ENCODE data around the gene DNAH14.
"Not testable (repeated sequence)": the region's sequence is repeated elsewhere in the genome, so short reads cannot be mapped to it uniquely, and the experiment has no call there.

Gene DNAH14

GRCh38 chr1:224929335-224930237 is at the start of gene DNAH14:
Gene DNAH14 (plus strand): TSS chr1:224929675. CDS start chr1:224952703, 23,028 bp downstream.
- peak; percentile 73 for DNase-seq

DNA sequence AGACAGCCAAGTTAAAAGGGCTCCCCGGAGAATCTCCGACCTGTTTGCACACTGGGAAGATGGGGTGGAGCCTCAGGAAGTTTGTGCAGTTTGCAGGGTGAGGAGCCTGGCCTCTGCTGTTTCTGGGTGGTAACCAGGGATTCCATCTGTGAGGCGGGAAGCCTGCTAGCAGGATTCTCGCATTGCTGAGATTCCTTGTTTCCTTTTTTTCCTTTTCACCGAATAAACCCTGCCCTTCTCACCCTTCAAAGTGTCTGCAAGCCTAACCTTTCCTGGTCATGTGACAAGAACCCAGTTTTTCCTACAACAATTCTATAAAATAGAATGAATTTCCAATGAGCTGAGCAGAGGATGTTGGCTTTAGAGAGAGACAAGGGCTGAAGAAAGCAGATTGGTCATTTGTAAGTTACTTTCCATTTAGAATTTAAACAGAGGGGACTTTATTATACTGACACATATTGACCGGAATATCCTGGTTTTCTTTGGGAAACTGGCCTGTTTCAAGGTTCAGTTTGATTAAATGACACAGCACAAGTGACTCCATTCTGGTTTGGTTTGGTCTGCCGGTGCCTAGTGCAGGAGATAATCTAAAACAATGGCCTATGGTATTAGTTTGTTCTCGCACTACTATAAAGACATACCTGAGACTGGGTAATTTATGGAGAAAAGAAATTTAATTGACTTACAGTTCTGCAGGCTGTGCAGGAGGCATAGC is 48.7 kb upstream of the DNAH14 start:
- DNase-seq = no peak

DNA sequence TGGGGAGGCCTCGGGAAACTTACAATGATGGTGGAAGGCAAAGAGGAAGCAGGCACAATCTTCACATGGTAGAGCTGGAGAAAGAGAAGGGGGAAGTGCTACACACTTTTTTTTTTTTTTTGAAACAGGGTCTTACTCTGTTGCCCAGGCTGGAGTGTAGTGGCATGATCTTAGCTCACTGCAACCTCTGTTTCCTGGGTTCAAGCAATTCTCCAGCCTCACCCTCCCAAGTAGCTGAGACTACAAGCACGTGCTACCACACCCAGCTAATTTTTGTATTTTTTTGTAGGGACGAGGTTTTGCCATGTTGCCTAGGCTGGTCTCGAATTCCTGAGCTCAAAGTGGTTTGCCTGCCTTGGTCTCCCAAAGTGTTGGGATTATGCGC is 48.2 kb upstream of the DNAH14 start:
- not testable (repeated sequence) for DNase-seq

- DNase-seq = no peak
These were observed 47.7 kb upstream of the DNAH14 start for GRCh38 chr1:224881762-224882211.

DNA sequence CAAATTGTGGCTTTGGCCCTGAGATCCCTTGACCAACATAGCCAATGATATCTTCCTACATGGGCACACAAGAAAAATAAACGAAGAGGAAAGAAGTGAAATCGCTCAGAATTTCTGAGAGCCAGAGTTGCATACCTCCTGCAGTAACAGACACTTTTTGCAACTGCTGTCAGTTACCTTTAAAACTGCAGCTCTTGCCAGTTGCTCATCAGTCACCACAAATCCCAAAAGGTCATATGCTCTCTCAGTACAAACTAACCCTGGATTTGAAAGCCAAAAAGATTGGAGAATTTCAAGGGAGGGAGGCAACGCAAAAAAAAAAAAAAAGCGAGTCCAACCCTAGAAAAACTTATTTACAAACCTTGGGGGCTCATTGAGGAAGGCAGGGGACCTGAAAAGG is 47.2 kb upstream of the DNAH14 start:
- DNase-seq = no peak

- no peak for DNase-seq
These were observed 46.4 kb upstream of the DNAH14 start for GRCh38 chr1:224883091-224883490.

GRCh38 chr1:224884361-224884801 is 45.1 kb upstream of the DNAH14 start:
- DNase-seq = no peak

DNA sequence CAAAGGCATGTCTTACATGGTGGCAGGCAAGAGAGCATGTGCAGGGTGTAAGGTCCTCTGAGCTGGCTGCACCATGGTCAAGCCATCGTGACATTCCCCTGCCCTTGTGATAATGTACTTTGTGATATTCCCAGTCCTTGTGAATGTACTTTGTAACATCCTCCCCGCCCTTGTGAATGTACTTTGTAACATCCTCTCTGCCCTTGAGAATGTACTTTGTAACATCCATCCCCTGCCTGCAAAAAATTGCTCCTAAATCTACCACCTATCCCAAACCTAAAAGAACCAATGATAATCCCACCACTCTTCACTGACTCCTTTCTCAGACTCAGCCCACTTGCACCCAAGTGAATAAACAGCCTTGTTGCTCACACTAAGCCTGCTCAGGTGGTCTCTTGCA is 44.1 kb upstream of the DNAH14 start:
- not testable (repeated sequence) for DNase-seq

GRCh38 chr1:224894915-224895314 is 34.6 kb upstream of the DNAH14 start:
- DNase-seq = peak; percentile 2

GRCh38 chr1:224896130-224896781 is 33.2 kb upstream of the DNAH14 start:
- DNase-seq = no peak

GRCh38 chr1:224897529-224898327 is 31.7 kb upstream of the DNAH14 start:
- DNase-seq = no peak

DNA sequence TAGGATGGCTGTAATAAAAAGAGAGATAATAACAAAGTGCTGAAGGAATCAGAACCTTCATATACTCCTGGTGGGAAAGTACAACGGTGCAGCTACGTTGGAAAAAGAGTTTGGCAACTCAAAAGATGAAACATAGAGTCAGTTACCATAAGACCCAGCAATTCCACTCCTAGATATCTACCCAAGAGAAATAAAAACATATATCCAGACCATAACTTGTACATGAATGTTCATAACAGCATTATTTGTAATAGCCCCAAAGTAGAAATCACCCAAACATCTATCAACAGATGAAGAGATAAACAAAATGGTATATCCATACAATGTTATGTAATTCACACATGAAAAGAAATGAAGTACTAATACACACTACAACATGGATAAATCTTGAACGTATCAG is 30.5 kb upstream of the DNAH14 start:
- no peak for DNase-seq

- DNase-seq = no peak
These were observed 29.3 kb upstream of the DNAH14 start for GRCh38 chr1:224900062-224900630.

DNA sequence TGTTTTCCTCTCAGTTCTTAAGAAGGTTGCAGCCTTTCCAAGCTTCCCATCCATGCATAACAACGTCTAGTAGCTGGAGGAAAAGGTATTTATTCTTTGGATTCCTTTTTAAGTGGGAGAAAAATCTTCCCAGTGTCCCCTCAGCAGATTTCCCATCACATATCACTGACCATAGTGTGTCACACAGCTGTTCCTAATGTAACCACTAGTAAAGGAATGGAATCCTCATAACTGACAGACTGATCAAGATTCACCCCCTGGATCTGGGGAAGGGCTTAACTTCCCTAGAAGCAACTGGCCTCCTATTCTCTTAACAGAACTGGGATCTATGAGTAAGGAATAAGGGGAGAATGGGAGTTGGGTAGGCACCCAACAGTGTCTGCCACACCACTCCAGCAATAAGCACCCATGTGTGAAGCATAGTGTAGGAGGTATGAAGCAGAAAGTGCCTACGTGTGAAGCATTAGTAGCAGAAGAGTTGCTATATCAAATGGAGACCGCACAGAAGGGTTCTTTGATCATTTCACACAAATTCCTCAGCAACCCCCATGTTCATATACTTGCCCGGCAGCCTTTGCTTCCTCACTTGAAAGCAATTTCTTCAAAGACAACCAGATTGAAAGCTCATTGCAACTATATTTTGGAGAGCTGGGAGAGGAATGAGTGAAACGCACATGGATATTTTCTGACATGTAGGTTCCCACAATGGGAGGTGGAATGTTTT is 28.2 kb upstream of the DNAH14 start:
- DNase-seq = no peak

DNA sequence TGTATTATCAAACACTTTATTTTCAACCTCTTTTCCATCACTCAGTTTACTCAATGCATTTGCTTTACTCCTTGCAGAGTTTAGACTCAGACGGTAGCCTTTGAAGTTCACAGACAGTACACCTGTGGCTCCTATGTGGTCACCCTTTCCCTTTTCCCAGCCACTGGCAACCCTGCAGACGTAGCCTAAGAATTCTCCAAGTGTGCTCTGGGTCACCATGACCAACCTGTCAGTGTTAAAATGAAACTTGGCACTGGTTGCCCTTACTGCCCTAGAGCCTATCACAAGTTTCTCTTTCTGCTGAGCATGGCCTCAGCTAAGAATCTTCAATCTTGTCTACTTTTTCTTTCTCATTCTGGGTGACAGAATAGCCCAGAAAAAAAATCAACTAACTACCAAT is 25.5 kb upstream of the DNAH14 start:
- DNase-seq = no peak

GRCh38 chr1:224906340-224906739 is 23.1 kb upstream of the DNAH14 start:
- DNase-seq = no peak

DNA sequence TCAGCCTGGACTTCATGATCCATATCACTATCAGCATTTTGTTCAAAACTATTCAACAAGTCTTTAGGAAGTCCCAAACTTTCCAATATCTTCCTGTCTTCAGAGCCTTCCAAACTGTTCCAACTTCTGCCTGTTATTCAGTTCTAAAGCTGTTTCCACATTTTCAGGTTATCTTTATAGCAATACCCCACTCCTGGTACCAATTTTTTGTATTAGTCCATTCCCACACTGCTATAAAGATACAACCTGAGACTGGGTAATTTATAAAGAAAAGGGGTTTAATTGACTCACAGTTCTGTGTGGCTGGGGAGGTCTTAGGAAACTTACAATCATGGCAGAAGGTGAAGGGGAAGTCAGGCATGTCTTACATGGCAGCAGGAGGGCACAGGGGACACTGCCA is 18.3 kb upstream of the DNAH14 start:
- DNase-seq = no peak

DNA sequence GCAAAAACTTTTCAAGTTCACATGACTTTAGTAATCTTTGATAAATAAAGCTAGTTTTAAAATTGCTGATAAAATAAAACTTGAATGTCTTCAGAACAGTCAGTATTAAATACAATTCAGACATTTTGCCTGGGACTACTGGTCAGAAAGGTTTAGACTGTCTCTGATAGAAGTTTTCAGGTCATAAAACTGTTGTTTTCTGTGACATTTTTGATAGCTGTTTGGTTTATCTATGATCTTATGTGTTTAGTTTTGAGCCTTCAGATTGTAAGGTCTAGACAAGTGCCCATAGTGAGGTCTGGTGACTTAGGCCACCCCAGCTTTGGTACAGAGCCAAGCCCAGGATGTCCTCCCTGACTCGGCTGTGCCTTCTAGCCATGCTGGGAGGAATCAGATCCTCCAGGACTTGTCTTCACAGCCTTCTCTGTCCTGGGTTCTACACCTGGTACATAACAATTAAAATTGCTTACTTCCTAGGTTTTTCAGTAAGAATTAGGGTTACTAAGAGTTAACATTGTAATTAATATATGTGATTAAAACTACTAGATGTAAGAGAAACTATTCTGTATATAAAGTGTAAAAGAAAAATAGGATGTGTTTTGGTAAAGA is 15.1 kb upstream of the DNAH14 start:
- DNase-seq = no peak

GRCh38 chr1:224919508-224919907 is 10.0 kb upstream of the DNAH14 start:
- DNase-seq = no peak

- DNase-seq = no peak
These were observed 8.5 kb upstream of the DNAH14 start for GRCh38 chr1:224920930-224921329.

GRCh38 chr1:224921354-224921753 is 8.1 kb upstream of the DNAH14 start:
- no peak for DNase-seq
